Stimulated activated CD8-positive, alpha-beta memory T cell treated with anti-CD3 and anti-CD28 coated beads, Interleukin-12 subunit alpha, Interleukin-12 subunit beta, amount 100 ng/mL, for 24 hours (primary cell): Measurements from ENCODE around the gene CCL28.
"Not testable (repeated sequence)": the region's sequence is repeated elsewhere in the genome, so short reads cannot be mapped to it uniquely, and the experiment has no call there.

ENCODE experiments used
- DNase-seq: peaks from one replicate; pipeline ENCODE4 v3.0.0-alpha.2; 2020; ENCODE audit errors: extremely low read depth

Gene CCL28

GRCh38 chr5:43412156-43412555 is at the start of gene CCL28:
TSS of gene CCL28 (minus strand) at chr5:43412391. CDS start at chr5:43412316, 75 bp downstream.
- no peak for DNase-seq

GRCh38 chr5:43461066-43461465 is 48.9 kb upstream of the CCL28 start:
- DNase-seq, result no peak

DNA sequence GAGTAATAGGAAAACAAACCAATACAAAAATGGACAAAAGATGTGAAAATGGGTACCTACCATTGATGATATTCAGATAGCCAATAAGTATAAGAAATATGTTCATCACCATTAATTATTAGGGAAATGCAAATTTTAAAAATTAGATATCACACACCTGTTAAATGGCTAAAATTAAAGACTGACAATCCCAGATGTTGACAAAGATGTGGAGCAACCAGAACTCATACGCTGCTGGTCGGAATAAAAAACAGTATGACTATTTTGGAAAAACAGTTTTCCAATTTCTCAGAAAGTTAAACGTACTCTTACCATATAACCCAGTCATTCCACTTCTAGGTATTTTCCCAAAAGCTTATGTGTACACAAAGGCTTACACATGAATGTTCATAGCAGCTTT is 44.4 kb upstream of the CCL28 start:
- DNase-seq, result no peak

- DNase-seq, result not testable (repeated sequence)
Measured at GRCh38 chr5:43441575-43441974, 29.4 kb upstream of the CCL28 start.

DNA sequence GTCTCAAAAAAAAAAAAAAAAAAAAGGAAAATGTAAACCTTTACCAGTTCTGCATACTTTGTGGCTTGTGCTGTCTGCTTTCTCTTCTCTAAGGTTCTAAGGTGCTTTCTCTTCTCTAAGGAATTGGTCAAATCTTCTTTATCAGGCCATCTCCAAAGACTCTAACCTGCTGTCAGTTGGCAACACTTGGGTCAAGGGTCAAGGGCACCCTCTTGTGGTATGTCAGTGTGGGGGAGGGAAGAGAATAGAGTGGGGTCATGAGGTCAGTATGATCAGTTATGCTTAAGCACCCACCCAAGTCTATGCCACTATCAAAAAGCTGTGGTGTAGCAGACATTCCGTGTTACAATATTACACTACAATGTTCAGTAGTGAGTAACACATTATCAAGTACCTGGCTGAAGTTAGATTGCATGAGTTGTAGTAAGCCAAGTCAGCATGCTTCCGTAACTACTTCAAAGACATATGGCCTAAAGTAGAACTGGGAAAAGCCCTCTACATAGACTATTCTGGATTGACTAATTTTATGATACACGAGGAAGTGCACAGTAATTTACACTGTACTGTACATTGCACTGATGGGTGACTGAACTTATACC is 25.0 kb upstream of the CCL28 start:
- DNase-seq, result no peak

- DNase-seq, result no peak
Measured at GRCh38 chr5:43433382-43433781, 21.2 kb upstream of the CCL28 start.

- DNase-seq, result no peak
Measured at GRCh38 chr5:43432486-43433375, 20.5 kb upstream of the CCL28 start.

DNA sequence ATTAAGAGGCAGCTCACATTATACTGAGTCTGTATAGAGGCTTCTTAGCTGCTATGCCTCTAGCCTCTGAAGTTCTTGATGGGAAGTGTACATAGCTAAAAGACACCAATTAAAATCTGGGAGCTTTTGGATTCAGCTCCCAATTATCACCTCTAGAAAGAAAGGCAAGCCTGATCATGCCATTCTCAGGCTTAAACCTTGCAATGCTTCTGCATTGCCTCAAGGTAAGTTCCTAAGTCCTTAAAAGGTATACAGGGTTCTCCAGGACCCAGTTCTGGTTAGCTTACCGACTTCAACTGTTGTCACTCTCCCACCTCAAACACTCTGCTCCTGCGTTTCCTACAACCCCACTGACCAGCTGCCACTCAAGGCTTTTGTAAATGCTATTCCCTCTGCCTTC is 17.5 kb upstream of the CCL28 start:
- no peak for DNase-seq

DNA sequence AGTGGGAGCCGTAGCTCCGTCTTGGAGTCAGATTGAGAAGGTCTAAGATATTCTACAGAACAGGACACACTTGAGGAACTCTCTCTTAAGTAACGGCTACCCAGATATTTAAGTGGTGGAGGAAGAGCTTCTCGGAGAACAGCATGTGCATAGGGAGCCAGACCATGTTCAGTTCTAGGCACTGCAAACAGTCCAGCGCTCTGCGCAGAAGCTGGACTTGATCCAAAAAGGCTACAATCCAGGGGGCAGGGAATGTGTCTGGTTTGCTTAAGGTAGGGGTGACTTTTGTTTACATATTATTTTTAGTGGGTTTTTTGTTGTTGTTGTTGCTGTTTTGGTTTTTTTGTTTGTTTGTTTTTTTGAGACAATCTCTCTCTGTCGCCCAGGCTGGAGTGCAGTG is 16.8 kb upstream of the CCL28 start:
- DNase-seq, result no peak

GRCh38 chr5:43427306-43427705 is 15.1 kb upstream of the CCL28 start:
- no peak for DNase-seq

DNA sequence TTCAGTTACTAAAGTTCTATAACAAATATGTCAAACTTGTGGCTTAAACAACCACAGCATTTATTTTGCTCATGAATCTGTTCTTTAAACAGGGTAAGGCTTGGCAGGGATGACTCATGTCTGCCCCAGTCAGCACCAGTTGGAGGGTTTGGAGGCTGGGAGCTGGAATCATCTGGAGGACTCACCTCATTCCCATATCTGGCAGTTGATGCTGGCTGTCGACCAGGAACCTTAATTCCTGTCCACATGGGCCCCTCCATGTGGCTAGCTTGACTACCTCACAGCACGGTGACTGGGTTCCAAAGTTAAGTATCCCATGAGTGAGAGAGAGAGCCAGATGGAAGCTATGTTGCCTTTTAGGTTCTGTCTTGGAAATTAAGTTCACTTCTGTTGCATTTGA is 13.8 kb upstream of the CCL28 start:
- DNase-seq, result no peak

DNA sequence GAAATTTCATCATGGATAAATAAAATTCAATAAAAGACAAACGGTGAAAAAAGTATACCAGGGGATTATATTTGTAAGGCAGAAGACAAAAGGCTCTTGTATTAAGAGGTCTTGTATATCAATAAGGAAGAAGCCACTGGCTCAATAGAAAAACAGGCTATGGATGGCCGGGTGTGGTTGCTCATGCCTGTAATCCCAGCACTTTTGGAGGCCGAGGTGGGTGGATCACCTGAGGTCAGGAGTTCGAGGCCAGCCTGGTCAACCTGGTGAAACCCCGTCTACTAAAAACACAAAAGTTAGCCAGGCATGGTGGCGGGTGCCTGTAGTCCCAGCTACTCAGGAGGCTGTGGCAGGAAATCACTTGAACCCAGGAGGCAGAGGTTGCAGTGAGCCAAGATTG is 10.9 kb upstream of the CCL28 start:
- not testable (repeated sequence) for DNase-seq

GRCh38 chr5:43422143-43422542 is 10.0 kb upstream of the CCL28 start:
- DNase-seq, result no peak

- DNase-seq, result no peak
Measured at GRCh38 chr5:43421450-43422133, 9.4 kb upstream of the CCL28 start.

GRCh38 chr5:43420241-43420640 is 8.1 kb upstream of the CCL28 start:
- DNase-seq, result no peak

DNA sequence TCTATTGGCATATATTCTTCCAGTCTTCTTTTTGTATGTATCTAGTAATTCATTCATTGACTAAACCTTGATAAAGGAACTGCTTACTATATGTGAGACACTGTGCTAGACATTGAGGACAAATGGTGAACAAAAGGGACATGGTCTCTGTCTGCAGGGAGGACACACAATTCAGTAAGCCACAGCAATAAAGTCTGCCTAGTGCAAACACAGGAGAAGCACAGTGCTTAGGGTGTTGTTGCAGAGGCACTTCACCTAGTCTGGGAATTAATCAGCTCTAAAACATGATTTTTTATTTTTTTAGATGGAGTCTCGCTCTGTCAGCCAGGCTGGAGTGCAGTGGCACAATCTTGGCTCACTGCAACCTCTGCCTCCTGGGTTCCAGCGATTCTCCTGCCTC is 6.4 kb upstream of the CCL28 start:
- DNase-seq, result no peak

DNA sequence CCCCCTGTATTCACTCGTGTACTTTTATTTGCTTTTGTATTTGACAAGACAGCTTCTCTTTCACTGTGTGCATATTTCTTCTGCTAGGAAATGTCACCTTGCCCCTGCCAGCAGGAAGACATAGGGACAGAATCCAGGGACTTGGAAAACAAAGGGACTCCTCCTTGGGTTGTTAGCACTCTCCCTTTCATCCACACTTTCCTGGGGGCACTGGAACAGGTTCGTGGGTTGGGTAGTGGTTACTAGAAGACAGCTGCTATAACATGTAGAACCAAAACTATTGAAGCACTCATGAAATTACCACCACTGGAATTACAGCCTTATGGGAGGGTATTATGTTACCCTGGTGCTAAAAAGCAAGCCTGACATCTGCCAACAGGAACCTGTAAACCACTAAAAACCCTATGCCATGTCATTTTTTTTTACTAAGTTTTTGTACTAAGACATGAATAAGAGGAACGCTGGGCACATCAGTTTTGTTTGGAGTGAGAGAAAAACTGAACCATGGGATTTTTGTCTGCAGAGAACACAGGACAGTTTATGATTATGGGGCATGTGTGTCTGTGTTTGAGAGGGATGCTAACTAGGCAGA is 4.7 kb upstream of the CCL28 start:
- DNase-seq, result no peak

GRCh38 chr5:43415935-43416802 is 4.0 kb upstream of the CCL28 start:
- no peak for DNase-seq

- no peak for DNase-seq
Measured at GRCh38 chr5:43413966-43414365, 1.8 kb upstream of the CCL28 start.

- DNase-seq, result no peak
Measured at GRCh38 chr5:43412644-43413043, 453 bp upstream of the CCL28 start.

DNA sequence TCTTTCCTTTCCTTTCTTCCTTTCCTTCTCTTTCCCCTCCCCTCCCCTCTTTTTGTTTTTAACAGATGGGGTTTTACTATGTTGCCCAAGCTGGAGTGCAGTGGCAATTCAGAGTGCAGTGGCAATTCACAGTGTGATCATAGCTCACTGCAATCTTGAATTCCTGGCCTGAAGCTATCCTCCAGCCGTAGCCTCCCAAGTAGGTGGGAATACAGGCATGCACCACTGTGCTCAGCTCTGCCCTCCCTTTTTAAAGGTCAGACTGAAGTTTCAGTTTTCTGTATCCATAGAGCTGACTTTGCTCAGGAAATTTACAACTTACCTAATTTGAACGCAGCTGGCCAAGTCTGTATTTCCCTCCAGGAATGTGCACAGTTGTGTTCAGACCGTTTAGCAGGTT is 696 bp downstream of the CCL28 start:
- no peak for DNase-seq
